Muscle of back (tissue), 13 donors: ENCODE measurements around the gene C9orf72. TPM values are rescaled to one million over a fixed set of nuclear protein-coding genes. Genes with fewer than 3 reads are reported as not detected.
"Not testable (repeated sequence)": the region's sequence is repeated elsewhere in the genome, so short reads cannot be mapped to it uniquely, and the experiment has no call there.

Experiments
- DNase-seq, 3 donors: peaks; one replicate each; pipeline versions ENCODE4 v3.0.0 to v3.0.0-alpha.2; 2013
- long read RNA-seq, 9 donors: transcript quantifications; one replicate each; lab custom pipeline, GENCODE V29; 2026
- polyA plus RNA-seq, 10 donors: library from polyadenylated mRNA; unstranded; fragments of 120-200 nt; gene quantifications; one replicate each; pipeline ENCODE4 v1.2.1, GENCODE V29; 2013; ENCODE audit not compliant: insufficient read length in 10 of 10

Gene C9orf72, protein sequence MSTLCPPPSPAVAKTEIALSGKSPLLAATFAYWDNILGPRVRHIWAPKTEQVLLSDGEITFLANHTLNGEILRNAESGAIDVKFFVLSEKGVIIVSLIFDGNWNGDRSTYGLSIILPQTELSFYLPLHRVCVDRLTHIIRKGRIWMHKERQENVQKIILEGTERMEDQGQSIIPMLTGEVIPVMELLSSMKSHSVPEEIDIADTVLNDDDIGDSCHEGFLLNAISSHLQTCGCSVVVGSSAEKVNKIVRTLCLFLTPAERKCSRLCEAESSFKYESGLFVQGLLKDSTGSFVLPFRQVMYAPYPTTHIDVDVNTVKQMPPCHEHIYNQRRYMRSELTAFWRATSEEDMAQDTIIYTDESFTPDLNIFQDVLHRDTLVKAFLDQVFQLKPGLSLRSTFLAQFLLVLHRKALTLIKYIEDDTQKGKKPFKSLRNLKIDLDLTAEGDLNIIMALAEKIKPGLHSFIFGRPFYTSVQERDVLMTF
- 10 to 100 TPM; 10.9 to 24.6 (median 14.4) TPM for polyA plus RNA-seq
- long read RNA-seq, donor 1, partial matches to known transcripts = 0 of 3 reads
- long read RNA-seq, donor 1, other reads (novel, unspliced or antisense) = 0 of 3 reads
- long read RNA-seq, donor 2, partial matches to known transcripts = 0 of 4 reads
- long read RNA-seq, donor 2, other reads (novel, unspliced or antisense) = 0 of 4 reads
- long read RNA-seq, donor 3 = 0 reads
- long read RNA-seq, donor 4, partial matches to known transcripts = 0 of 1 reads
- long read RNA-seq, donor 4, other reads (novel, unspliced or antisense) = 0 of 1 reads
- long read RNA-seq, donor 5, partial matches to known transcripts = 0 of 4 reads
- long read RNA-seq, donor 5, other reads (novel, unspliced or antisense) = 0 of 4 reads
- long read RNA-seq, donor 6, partial matches to known transcripts = 0 of 1 reads
- long read RNA-seq, donor 6, other reads (novel, unspliced or antisense) = 0 of 1 reads
- long read RNA-seq, donor 7, partial matches to known transcripts = 0 of 2 reads
- long read RNA-seq, donor 7, other reads (novel, unspliced or antisense) = 0 of 2 reads
- long read RNA-seq, donor 8 = 0 reads
- long read RNA-seq, donor 9 = 0 reads

DNA sequence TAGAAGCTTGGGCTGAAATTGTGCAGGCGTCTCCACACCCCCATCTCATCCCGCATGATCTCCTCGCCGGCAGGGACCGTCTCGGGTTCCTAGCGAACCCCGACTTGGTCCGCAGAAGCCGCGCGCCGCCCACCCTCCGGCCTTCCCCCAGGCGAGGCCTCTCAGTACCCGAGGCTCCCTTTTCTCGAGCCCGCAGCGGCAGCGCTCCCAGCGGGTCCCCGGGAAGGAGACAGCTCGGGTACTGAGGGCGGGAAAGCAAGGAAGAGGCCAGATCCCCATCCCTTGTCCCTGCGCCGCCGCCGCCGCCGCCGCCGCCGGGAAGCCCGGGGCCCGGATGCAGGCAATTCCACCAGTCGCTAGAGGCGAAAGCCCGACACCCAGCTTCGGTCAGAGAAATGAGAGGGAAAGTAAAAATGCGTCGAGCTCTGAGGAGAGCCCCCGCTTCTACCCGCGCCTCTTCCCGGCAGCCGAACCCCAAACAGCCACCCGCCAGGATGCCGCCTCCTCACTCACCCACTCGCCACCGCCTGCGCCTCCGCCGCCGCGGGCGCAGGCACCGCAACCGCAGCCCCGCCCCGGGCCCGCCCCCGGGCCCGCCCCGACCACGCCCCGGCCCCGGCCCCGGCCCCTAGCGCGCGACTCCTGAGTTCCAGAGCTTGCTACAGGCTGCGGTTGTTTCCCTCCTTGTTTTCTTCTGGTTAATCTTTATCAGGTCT is at the start of gene C9orf72:
C9orf72 (minus strand) TSS at position 564 of the 716 bp plus-strand sequence. CDS start 6,361 bp downstream, outside the sequence.
- peak in 2 of 3 donors; percentile 78 to 94 for DNase-seq

- DNase-seq = no peak
These were observed 49.5 kb upstream of the C9orf72 start for GRCh38 chr9:27622693-27623340.

DNA sequence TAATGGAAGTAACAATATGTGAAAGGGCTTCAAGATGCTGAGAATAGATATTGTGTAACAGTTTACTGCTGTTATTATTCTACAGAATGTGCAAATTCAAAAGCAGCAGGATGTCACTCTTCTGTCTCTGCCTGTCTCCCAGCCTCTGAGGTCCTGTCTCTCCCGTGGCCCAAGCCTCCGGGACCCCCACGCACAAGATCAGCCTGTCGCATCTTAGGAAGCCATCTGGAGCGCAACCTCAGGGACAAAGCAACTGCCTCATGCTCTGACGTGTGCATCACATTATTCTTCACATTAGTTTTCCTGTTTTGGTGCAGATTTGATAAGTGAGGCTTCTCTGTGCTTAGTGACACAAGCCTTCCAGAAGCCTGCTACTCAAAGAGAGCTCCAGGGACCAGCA is 46.5 kb upstream of the C9orf72 start:
- no peak for DNase-seq

GRCh38 chr9:27618066-27618465 is 44.8 kb upstream of the C9orf72 start:
- no peak for DNase-seq

- DNase-seq = no peak
These were observed 41.3 kb upstream of the C9orf72 start for GRCh38 chr9:27614551-27614950.

DNA sequence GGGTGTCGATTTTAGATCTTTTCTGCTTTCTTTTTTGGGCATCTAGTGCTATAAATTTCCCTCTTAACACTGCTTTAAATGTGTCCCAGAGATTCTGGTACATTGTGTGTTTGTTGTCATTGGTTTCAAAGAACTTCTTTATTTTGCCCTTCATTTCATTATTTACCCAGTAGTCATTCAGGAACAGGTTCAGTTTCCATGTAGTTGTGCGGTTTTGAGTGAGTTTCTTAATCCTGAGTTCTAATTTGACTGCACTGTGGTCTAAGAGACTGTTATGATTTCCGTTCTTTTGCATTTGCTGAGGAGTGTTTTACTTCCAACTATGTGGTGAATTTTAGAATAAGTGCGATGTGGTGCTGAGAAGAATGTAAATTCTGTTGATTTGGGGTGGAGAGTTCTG is 38.8 kb upstream of the C9orf72 start:
- not testable (repeated sequence) for DNase-seq

- DNase-seq = no peak
These were observed 37.3 kb upstream of the C9orf72 start for GRCh38 chr9:27610622-27611021.

DNA sequence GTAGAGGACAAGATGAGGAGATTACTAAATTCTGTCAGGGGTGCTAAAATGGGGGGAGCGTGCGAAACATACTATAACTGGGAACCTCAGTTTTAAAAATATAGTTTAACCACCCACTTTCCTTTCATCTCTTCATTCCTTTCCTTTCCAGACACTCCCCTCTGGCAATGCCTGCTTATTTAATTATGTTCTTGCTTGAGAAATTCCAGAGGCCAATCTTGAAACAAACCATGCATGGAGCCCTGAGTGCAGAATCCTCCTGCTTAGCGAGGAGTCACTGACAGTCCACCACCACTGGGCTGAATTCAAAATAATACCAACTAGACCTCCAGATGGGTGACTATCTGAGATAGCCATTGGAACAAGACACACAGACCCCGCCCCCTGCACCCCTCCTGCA is 29.7 kb upstream of the C9orf72 start:
- DNase-seq = no peak

- DNase-seq = no peak
These were observed 29.0 kb upstream of the C9orf72 start for GRCh38 chr9:27602142-27602861.

GRCh38 chr9:27601396-27601795 is 28.1 kb upstream of the C9orf72 start:
- DNase-seq = no peak

DNA sequence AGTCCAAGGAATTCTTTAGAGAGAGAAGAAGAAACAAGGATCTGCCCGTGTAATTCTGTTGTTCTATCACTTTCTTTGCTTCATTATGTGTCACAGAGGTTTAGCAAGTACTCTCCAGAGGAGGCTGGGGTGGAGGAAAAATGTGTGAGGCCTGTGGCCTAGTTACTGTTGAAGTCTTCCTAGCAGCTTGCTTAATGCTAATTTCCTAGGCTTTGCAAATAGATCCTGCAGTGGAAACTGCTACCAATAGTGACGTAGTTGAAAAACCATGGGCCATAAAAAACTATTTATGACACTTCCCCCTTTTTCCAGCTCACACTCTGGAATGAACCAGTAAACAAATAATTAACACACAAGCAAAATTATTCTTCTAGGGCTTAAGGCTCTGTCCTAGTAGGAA is 27.0 kb upstream of the C9orf72 start:
- peak in 1 of 3 donors; percentile 39 for DNase-seq

DNA sequence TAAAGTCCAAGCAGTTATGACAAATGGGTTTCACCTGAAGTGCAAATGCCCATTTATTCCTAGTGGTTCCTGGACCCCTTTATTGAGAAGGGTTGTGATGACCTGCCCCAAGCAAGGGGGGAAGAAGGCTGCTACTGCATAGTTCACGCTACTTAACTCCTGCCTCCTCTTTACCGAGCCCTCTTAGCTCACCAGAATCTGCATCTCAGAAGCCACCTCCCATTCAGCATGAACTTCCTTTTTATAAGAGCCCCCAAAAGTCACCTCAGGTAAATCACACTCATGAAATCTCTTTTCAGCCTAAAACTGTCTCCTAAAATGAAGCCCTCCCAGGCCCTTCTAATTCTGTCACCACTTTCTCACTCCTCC is 26.6 kb upstream of the C9orf72 start:
- no peak for DNase-seq

- no peak for DNase-seq
These were observed 26.0 kb upstream of the C9orf72 start for GRCh38 chr9:27599102-27599869.

DNA sequence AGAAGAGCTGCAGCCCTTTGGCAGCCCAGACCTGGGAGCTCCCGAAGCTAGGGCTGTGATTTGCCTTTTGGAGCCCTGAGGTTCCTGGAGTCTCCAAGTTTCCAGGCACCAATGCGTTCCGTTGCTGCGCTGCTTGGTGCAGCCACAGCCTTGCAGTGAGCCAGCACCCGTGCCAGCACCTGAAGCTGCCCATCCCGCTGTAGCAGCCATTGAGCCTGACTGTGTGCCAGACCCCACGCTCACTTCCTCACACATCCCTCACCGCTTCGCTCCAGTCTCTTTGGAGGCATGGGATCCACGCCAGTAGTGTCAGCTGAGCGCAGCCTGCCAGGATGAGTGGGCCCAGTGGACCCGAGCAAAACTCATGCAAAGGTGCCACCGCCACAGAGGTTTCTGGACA is 22.5 kb upstream of the C9orf72 start:
- no peak for DNase-seq

DNA sequence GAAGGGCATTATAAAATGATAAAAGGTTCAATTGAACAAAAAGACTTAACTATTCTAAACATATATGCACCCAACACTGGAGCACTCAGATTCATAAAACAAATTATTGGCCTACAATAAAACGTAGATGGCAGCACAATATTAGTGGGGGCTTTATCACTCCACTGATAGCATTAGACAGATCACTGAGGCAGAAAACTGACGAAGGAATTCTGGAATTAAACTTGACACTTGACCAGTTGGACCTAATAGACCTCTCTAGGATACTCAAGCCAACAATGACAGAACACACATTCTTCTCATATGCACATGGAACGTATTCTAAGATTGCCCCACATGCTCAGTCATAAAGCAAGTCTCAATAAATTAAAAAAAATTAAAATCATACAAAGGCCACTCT is 18.4 kb upstream of the C9orf72 start:
- no peak for DNase-seq

- no peak for DNase-seq
These were observed 17.8 kb upstream of the C9orf72 start for GRCh38 chr9:27591093-27591492.

DNA sequence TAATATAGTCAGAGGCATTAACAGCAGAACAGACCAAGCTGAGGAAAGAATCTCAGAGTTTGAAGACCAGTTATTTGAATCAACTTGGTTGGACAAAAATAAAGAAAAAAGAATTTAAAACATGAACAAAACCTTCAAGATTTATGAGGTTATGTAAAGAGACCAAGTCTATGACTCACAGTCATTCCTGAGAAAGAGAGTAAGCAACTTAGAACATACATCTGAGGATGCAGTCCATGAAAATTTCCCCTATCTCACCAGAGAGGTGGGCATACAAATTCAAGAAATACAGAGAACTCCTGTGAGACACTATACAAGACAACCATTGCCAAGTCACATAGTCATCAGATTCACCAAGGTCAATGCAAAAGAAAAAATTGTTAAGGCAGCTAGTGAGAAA is 17.4 kb upstream of the C9orf72 start:
- no peak for DNase-seq

DNA sequence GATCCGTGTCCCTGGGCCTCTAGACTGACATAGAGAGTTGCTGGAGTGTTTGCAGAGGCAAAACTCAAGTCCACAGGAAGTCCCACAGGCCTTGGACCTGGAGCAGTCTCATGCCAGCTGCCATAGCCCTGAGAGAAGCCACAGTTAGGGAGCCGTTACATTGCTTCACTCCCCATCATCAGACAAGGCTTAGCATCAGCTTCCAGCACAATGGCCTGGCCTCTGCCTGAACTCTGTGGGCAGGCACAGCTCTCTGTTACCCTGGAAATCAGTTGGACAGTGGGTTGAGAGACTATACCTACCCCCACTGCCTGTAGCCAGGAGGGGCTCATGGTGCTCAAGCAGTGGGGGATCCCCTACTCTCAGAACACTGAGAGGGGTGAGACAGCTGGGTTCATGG is 16.2 kb upstream of the C9orf72 start:
- no peak for DNase-seq

DNA sequence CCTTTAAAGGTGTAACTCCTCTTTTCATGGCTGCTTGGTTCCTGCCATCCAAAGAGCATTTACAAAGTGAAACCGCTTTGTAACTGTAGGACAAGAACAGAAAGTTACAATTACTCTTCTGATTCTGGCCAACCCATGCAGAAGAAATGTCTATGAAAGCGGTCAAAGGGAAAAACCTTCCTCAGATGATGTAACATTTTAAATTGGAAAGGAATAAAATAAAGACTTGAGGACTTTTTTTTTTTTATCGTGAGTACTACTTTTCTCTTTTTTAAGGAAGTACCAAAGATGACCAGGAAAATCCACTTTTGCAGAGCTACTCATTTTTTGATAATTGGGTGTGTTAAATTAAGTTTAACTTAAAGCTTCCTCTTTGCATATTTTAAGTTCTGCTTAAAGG is 13.0 kb upstream of the C9orf72 start:
- DNase-seq = no peak

DNA sequence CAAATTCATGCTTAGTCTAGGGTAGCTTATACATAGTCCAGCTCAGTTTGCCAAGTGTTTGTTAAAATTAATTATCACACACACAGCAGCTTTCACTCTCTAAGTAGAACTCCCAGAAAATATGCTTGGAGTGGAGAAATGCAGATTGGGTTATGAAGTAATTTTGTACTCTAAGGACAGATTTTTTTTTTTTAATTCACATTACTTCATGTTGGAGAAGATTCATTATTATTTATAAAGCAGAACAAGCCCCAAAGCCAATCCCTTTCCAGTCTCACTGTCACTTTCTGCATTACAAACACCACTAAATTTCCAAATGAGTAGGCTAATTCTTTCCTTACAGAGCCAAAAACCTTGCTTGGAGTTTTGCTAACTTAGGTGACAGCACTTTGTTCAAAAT is 11.7 kb upstream of the C9orf72 start:
- DNase-seq = no peak
